GM12891 (cell line): ENCODE data around the gene IL17B.

ENCODE experiments used
- DNase-seq: peaks from one replicate; pipeline ENCODE4 v3.0.0; 2011; ENCODE audit warnings: low spot score; ENCODE audit not compliant: insufficient read length
- FAIRE-seq: peaks from 2 replicates; lab custom pipeline; 2011; peaks lifted over from hg19 to GRCh38; lab: Jason Lieb, UNC
- PAX5 ChIP-seq: IDR thresholded peaks from 2 replicates; pipeline ENCODE4 v1.6.1; 2011; ENCODE audit warnings: low read length, moderate library complexity, mild to moderate bottlenecking; ENCODE audit not compliant: insufficient read depth, severe bottlenecking
- POLR2A ChIP-seq: IDR thresholded peaks from 2 replicates; pipeline ENCODE4 v1.6.1; 2011; ENCODE audit warnings: low read depth, low read length, control low read depth
- POLR2AphosphoS5 ChIP-seq: IDR thresholded peaks from 2 replicates; pipeline ENCODE4 v1.6.1; 2011; ENCODE audit warnings: low read depth, low read length, control low read depth
- POU2F2 ChIP-seq: IDR thresholded peaks from 2 replicates; pipeline ENCODE4 v1.6.1; 2011; ENCODE audit warnings: low read depth, mild to moderate bottlenecking, control low read depth, low read length, moderate library complexity
- SPI1 ChIP-seq: IDR thresholded peaks from 2 replicates; pipeline ENCODE4 v1.6.1; 2011; ENCODE audit warnings: low read depth, low read length, control low read depth
- TAF1 ChIP-seq: IDR thresholded peaks from 2 replicates; pipeline ENCODE4 v1.6.1; 2011; ENCODE audit warnings: low read depth, low read length, control low read depth

The IL17B gene

DNA sequence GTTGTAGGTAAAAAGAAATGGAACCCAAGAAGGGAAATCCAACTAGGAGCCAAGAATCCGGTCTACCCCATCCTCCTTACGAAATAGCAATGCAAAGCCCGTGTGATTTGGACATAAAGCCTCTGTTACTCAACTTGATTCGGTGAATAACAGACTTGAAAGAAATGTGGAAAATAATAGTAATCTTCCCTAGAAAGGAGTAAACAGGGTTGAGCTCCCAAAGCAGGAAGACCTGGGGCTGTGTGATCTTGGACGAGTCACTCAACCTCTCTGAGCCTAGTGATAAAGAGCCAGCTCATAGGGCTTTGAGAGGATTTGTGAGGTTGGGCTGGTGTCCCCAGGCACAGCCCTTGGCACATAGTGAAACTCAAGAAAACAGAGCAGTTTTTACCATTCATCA, 42.7 kb upstream of the IL17B start:
- TF ChIP-seq POLR2A (no peak), PAX5 (no peak), POU2F2 (no peak), SPI1 (no peak), TAF1 (no peak), POLR2AphosphoS5 (no peak)
- DNase-seq: no peak
- FAIRE-seq: no peak

GRCh38 chr5:149421372-149421685, 42.2 kb upstream of the IL17B start:
- DNase-seq (no peak), FAIRE-seq (no peak)
- TF ChIP-seq POLR2AphosphoS5 (no peak), POLR2A (no peak), PAX5 (no peak), POU2F2 (no peak), TAF1 (no peak), SPI1 (no peak)

- DNase-seq: no peak
- TF ChIP-seq PAX5 (no peak), POLR2A (no peak), SPI1 (no peak), TAF1 (no peak), POLR2AphosphoS5 (no peak)
- FAIRE-seq: no peak
Measured at GRCh38 chr5:149420545-149421371, 41.7 kb upstream of the IL17B start.

DNA sequence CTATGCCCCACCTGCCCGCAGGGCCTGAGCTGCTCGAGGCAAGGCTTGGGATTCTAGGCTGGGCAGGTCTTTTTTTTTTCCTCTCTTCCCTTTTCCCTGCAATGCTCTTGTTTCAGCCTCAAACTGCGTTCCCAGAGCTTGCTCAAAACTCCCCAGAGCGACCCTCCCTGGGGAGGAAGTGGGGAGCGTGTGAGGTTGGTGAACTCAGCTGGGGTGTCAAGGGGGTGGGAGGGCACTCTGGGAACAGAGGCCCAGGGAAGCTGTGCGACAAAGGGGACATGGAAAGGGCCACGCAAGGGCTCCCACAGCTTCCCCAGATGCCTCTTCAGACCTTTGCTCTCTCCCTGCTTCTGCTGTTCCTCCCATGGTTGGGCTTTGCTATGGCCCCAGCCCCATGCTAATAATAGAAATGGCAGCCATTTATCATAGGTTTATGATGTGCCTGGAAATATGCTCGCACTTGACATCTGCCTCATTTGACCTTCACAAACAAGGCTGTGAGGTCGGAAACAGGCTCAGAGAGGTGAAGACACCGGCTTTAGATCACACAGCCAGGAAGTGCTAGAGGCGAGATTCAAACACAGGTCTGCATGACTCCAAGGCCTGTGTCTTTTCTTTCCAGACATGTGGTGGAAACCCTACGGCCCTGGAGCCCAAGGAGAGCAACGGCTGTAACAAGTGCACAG, 40.9 kb upstream of the IL17B start:
- TF ChIP-seq POU2F2: no peak
- TF ChIP-seq SPI1: no peak
- TF ChIP-seq TAF1: no peak
- no peak for TF ChIP-seq POLR2A
- TF ChIP-seq POLR2AphosphoS5: no peak
- no peak for TF ChIP-seq PAX5
- FAIRE-seq (no peak), DNase-seq (no peak)

GRCh38 chr5:149419532-149419858, 40.4 kb upstream of the IL17B start:
- TF ChIP-seq PAX5: no peak
- no peak for TF ChIP-seq POLR2AphosphoS5
- TF ChIP-seq POU2F2: no peak
- no peak for TF ChIP-seq POLR2A
- no peak for TF ChIP-seq SPI1
- no peak for TF ChIP-seq TAF1
- DNase-seq: no peak
- no peak for FAIRE-seq

GRCh38 chr5:149418910-149419531, 39.9 kb upstream of the IL17B start:
- TF ChIP-seq POLR2A (no peak), PAX5 (no peak), POU2F2 (no peak), SPI1 (no peak), TAF1 (no peak), POLR2AphosphoS5 (no peak)
- no peak for FAIRE-seq
- no peak for DNase-seq

GRCh38 chr5:149417711-149418368, 38.7 kb upstream of the IL17B start:
- DNase-seq: no peak
- TF ChIP-seq TAF1 (no peak), POU2F2 (no peak), PAX5 (no peak), SPI1 (no peak), POLR2A (no peak), POLR2AphosphoS5 (no peak)
- no peak for FAIRE-seq

GRCh38 chr5:149416987-149417710, 38.1 kb upstream of the IL17B start:
- TF ChIP-seq SPI1: no peak
- TF ChIP-seq POU2F2: no peak
- TF ChIP-seq POLR2AphosphoS5: no peak
- TF ChIP-seq POLR2A: no peak
- TF ChIP-seq TAF1: no peak
- TF ChIP-seq PAX5: no peak
- DNase-seq (no peak), FAIRE-seq (no peak)
